ENCODE data around the gene ADAM8.

The ADAM8 gene

DNA sequence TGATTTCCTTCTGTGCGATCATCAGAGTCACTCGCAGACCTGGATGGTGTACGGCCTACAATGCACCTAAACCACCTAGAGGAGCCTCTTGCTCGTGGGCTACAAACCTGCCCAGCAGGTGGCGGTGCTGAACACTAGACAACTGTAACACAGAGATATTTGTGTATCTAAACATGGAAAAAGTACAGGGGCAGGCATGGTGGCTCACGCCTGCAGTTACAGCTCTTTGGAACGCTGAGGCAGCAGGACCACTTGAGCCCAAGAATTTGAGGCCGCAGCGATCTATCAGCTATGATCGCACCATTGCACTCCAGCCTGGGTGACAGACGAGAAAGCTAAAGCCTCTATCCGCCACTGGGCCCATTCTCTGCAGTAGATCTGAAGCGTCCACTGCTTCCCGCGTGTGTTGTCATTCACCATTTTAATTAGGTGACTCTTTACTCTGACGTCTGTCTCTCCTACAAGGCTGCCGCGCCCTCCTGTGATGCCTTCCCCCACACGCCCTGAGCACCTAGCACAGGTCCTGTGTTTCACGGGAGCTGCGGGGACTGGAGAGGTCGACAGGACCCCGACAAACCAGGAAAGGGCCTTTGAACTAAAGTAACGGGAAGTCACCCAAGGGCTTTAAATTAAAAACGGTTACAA lies 31.2 kb upstream of the ADAM8 start:
- Histone ChIP-seq H3K9me3 (ENCODE audit: insufficient read depth, low read depth, low read length) (no peaks in the 10 kb centered on the region), H3K4me3 (ENCODE audit: low read length) (peak overlapping the region; percentile 95), H3K36me3 (ENCODE audit: insufficient read depth, low read depth, low read length) (peaks cover 35% of the 10 kb centered on the region), H3K4me1 (ENCODE audit: insufficient read depth, low read length) (peaks cover 3% of the 10 kb centered on the region; the same call in 1 of the 2 replicates), H3K9ac (ENCODE audit: low read depth, low read length) (peak overlapping the region; percentile 90), H3K27me3 (ENCODE audit: insufficient read depth, low read length) (no peaks in the 10 kb centered on the region), H3K27ac (ENCODE audit: low read length) (no peak overlapping the region)

DNA sequence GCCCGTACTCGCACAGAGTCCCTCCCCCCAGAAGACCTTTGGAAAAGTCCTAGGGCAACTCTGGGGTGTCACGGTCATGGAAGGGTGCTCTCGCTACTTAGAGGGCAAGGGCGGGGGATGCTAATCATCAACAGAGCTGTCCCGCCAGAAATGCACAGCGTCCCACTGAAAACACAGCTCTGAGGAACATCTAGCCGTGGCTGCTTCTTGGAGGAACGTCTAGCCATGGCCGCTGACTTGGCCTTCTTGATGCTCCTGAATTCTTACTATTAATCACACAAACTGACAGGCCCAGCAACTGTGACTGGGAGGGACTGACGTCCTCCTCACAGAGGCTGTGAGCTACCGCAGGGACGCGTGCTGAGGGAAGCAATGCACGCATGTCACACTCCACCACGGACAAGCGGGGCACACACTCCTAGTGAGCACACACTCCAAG lies 30.3 kb upstream of the ADAM8 start:
- Histone ChIP-seq H3K27ac (ENCODE audit: low read length) (no peak overlapping the region), H3K4me3 (ENCODE audit: low read length) (no peak overlapping the region; the same call in 1 of the 2 replicates), H3K9ac (ENCODE audit: low read depth, low read length) (no peak overlapping the region), H3K4me1 (ENCODE audit: insufficient read depth, low read length) (peaks cover 3% of the 10 kb centered on the region; the same call in 1 of the 2 replicates), H3K9me3 (ENCODE audit: insufficient read depth, low read depth, low read length) (no peaks in the 10 kb centered on the region), H3K36me3 (ENCODE audit: insufficient read depth, low read depth, low read length) (peaks cover 30% of the 10 kb centered on the region), H3K27me3 (ENCODE audit: insufficient read depth, low read length) (no peaks in the 10 kb centered on the region)

DNA sequence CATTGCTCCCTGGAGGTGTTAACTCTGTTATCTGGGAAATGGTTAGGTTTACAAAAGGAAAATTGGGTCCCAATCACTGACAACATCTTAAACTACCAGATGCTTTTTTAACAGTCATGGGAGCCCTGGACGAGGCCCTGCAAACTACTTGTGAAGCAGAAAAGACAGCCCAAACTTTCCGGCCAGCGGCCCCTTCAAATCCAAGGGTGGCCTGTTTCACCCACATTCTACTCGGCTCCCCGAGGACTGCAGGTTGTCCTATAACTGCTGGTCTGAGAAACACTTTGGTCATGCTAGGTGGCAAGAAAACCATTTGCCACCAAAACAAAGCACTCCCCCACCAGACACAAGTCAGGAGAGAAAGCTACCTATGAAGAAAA lies 29.4 kb upstream of the ADAM8 start:
- Histone ChIP-seq H3K36me3 (ENCODE audit: insufficient read depth, low read depth, low read length) (peaks cover 21% of the 10 kb centered on the region), H3K27me3 (ENCODE audit: insufficient read depth, low read length) (no peaks in the 10 kb centered on the region), H3K9me3 (ENCODE audit: insufficient read depth, low read depth, low read length) (no peaks in the 10 kb centered on the region), H3K27ac (ENCODE audit: low read length) (no peak overlapping the region), H3K9ac (ENCODE audit: low read depth, low read length) (no peak overlapping the region), H3K4me1 (ENCODE audit: insufficient read depth, low read length) (peaks cover 3% of the 10 kb centered on the region; the same call in 1 of the 2 replicates), H3K4me3 (ENCODE audit: low read length) (no peak overlapping the region)

DNA sequence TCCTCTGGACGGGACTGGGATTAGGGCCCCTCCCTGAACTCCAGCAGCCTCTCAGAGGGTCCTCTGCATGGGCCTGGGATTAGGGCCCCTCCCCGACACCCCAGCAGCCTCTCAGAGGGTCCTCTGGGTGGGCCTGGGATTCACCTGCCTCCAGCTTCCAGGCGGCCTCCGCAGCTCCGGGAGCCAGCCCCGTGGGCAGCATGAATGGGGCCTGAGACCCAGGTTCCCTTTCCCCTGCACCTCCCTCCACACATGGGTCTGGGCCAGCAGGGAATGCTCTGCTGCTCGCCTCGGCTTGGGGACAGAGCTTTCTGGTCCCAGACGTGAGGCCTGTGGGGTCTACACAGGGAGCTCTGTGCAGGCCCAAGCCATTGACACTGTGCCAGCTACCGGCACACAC lies 26.5 kb upstream of the ADAM8 start:
- H3K4me3 ChIP-seq (ENCODE audit: low read length), result no peak overlapping the region
- H3K9ac ChIP-seq (ENCODE audit: low read depth, low read length), result no peak overlapping the region
- H3K27me3 ChIP-seq (ENCODE audit: insufficient read depth, low read length), result no peaks in the 10 kb centered on the region
- H3K36me3 ChIP-seq (ENCODE audit: insufficient read depth, low read depth, low read length), result peaks cover 32% of the 10 kb centered on the region
- H3K4me1 ChIP-seq (ENCODE audit: insufficient read depth, low read length), result no peaks in the 10 kb centered on the region; the same call in 1 of the 2 replicates
- H3K27ac ChIP-seq (ENCODE audit: low read length), result no peak overlapping the region
- no peaks in the 10 kb centered on the region for H3K9me3 ChIP-seq (ENCODE audit: insufficient read depth, low read depth, low read length)

DNA sequence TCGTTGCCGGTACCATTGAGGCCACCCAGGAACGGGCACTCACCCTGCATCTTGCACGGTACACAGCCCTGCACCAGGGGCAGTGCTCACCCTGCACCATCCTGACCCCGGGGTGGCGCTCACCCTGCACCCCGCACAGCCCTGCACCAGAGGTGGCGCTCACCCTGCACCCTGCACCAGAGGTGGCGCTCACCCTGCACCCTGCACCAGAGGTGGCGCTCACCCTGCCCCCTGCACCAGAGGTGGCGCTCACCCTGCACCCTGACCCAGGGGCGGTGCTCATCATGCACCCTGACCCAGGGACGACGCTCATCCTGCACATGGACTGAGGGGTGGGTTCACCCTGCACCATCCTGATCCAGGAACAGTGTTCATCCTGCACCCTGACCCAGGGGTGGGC lies 25.6 kb upstream of the ADAM8 start:
- Histone ChIP-seq H3K4me1 (ENCODE audit: insufficient read depth, low read length) (no peaks in the 10 kb centered on the region), H3K27ac (ENCODE audit: low read length) (no peak overlapping the region), H3K9me3 (ENCODE audit: insufficient read depth, low read depth, low read length) (no peaks in the 10 kb centered on the region), H3K36me3 (ENCODE audit: insufficient read depth, low read depth, low read length) (peaks cover 42% of the 10 kb centered on the region), H3K4me3 (ENCODE audit: low read length) (no peak overlapping the region), H3K27me3 (ENCODE audit: insufficient read depth, low read length) (no peaks in the 10 kb centered on the region), H3K9ac (ENCODE audit: low read depth, low read length) (no peak overlapping the region)

DNA sequence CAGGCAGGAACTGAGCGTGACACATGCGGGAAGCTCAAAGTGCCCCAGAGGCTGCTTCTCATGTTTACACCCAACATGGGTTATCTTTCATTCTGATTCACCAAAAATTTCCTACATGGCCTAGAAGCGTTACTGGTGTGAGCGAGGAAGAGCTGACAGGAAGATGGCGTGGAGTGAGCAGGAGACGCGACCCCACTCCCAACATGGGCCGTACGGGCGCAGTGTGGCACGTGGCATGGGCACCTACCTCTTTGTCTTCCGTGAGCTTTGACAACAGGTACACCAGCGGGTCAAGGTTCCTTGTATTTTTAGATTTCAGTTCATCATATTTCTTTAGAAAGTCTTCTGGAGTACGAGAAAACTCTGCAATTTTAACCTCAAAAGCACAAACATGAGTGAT lies 23.1 kb upstream of the ADAM8 start:
- no peaks in the 10 kb centered on the region for H3K4me1 ChIP-seq (ENCODE audit: insufficient read depth, low read length)
- H3K4me3 ChIP-seq (ENCODE audit: low read length), result no peak overlapping the region
- no peak overlapping the region for H3K27ac ChIP-seq (ENCODE audit: low read length)
- peaks cover 61% of the 10 kb centered on the region for H3K36me3 ChIP-seq (ENCODE audit: insufficient read depth, low read depth, low read length)
- H3K27me3 ChIP-seq (ENCODE audit: insufficient read depth, low read length), result no peaks in the 10 kb centered on the region
- no peaks in the 10 kb centered on the region for H3K9me3 ChIP-seq (ENCODE audit: insufficient read depth, low read depth, low read length)
- H3K9ac ChIP-seq (ENCODE audit: low read depth, low read length), result no peak overlapping the region

DNA sequence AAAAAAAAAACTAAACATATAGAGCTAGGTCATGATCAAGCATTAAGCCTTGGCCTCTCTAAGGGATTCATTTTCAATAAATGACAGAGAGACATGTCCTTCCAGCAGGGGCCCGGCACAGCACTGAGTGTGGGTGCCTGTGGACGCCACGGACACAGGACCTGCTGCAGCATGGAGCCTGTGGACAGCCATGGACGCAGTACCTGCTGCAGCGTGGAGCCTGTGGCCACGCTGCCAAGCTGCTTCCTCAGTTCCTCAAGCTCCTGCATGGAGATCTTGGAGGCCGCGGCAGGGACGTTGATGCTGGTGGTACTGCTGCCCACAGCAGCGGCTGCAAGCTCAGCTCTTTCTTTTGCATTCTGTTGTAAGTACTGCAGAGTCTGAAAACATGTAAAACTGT lies 22.6 kb upstream of the ADAM8 start:
- H3K9me3 ChIP-seq (ENCODE audit: insufficient read depth, low read depth, low read length), result no peaks in the 10 kb centered on the region
- H3K27ac ChIP-seq (ENCODE audit: low read length), result no peak overlapping the region
- H3K36me3 ChIP-seq (ENCODE audit: insufficient read depth, low read depth, low read length), result peaks cover 66% of the 10 kb centered on the region

DNA sequence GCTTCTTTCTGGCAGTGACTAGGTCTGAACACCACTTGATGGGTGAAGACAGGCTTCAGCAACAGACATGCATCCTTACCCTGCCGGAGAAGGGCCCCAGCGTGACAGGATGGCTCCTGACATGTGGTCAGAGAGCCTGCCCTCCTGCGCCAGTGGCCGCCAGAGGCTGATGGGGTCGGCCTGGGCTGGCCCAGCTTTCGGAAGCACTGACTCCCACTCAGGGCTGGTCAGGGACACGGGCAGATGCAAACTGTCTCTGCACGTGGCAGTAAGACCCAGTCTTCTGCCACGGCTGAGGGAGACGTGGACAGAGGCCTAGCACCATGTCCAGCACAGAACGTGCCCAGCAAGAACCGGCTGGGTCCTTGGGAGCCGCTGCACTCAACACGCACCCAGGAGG lies 21.8 kb upstream of the ADAM8 start:
- no peaks in the 10 kb centered on the region for H3K4me1 ChIP-seq (ENCODE audit: insufficient read depth, low read length)
- H3K27ac ChIP-seq (ENCODE audit: low read length), result no peak overlapping the region
- H3K27me3 ChIP-seq (ENCODE audit: insufficient read depth, low read length), result no peaks in the 10 kb centered on the region
- no peak overlapping the region for H3K4me3 ChIP-seq (ENCODE audit: low read length)
- no peaks in the 10 kb centered on the region for H3K9me3 ChIP-seq (ENCODE audit: insufficient read depth, low read depth, low read length)
- H3K36me3 ChIP-seq (ENCODE audit: insufficient read depth, low read depth, low read length), result peaks cover 73% of the 10 kb centered on the region
- H3K9ac ChIP-seq (ENCODE audit: low read depth, low read length), result no peak overlapping the region

More for the DNA sequence above, 22.6 kb upstream of the ADAM8 start:
- Histone ChIP-seq H3K4me1 (ENCODE audit: insufficient read depth, low read length) (no peaks in the 10 kb centered on the region), H3K27me3 (ENCODE audit: insufficient read depth, low read length) (no peaks in the 10 kb centered on the region), H3K4me3 (ENCODE audit: low read length) (no peak overlapping the region), H3K9ac (ENCODE audit: low read depth, low read length) (no peak overlapping the region)

DNA sequence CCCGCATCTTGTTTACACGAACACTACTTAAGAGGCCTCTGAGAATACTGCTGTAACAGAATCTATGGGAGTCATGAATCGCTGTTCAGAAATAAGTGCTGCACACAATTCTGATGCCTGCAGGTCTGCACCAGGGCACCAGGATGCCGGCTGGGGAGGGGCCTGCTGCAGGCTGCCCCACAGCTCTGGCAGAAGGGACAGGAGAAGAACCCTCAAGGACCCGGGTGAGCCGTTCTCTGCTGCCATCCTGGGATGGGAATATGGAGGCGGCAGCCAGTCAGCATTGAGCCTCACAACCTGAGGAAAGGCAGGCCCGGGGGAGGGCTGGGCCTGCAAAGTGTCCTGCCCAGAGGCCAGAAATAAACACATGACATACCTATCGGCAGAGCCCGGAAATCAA lies 20.8 kb upstream of the ADAM8 start:
- H3K27me3 ChIP-seq (ENCODE audit: insufficient read depth, low read length), result no peaks in the 10 kb centered on the region
- H3K4me3 ChIP-seq (ENCODE audit: low read length), result no peak overlapping the region
- no peak overlapping the region for H3K9ac ChIP-seq (ENCODE audit: low read depth, low read length)
- H3K9me3 ChIP-seq (ENCODE audit: insufficient read depth, low read depth, low read length), result no peaks in the 10 kb centered on the region
- H3K36me3 ChIP-seq (ENCODE audit: insufficient read depth, low read depth, low read length), result peaks cover 80% of the 10 kb centered on the region
- H3K4me1 ChIP-seq (ENCODE audit: insufficient read depth, low read length), result no peaks in the 10 kb centered on the region
- H3K27ac ChIP-seq (ENCODE audit: low read length), result no peak overlapping the region

DNA sequence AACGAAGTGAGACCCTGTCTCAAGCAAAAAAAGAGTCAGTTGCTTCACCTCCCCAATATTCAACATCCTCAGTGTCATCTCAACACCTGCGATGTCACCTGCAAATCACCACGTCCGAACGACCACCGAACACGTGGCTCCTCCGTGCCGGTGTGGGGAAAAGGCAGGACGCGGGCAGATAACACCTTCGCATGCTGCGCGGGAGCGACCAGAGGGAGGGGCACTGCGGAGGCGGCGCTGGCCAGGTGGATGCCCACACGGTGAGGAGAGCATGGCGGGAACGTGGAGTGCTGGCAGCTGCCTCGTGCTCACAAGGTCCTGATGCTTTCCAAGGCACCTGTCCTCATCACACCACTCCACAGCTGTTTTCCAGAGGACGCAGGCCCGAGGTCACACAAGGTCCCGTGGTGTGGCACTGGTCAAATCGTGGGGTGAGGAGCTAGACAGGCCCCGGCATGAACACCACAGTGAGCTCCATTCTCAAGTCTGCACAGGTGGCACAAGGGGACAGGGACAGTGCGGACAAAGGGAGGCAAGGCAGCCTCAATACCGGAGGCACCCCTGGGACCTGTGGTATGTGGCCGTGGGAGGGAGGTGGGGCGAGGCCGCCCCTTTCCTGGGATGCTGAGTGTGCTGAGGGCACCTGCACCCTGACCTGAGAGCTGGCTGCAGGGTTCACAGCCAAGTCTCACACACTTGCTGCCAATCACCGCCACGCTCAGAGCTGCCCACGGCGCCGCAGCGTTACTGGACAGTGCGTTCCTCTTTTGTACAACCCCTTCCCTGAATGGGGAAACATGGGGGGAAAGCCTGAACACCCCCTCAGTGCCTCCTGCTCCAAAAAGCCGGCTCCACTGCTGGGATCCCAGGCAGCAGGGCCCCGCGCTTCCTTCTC lies 19.0 kb upstream of the ADAM8 start:
- Histone ChIP-seq H3K4me3 (ENCODE audit: low read length) (no peak overlapping the region), H3K4me1 (ENCODE audit: insufficient read depth, low read length) (no peaks in the 10 kb centered on the region), H3K9me3 (ENCODE audit: insufficient read depth, low read depth, low read length) (no peaks in the 10 kb centered on the region), H3K9ac (ENCODE audit: low read depth, low read length) (no peak overlapping the region), H3K27me3 (ENCODE audit: insufficient read depth, low read length) (no peaks in the 10 kb centered on the region), H3K36me3 (ENCODE audit: insufficient read depth, low read depth, low read length) (peaks cover 84% of the 10 kb centered on the region), H3K27ac (ENCODE audit: low read length) (no peak overlapping the region)

DNA sequence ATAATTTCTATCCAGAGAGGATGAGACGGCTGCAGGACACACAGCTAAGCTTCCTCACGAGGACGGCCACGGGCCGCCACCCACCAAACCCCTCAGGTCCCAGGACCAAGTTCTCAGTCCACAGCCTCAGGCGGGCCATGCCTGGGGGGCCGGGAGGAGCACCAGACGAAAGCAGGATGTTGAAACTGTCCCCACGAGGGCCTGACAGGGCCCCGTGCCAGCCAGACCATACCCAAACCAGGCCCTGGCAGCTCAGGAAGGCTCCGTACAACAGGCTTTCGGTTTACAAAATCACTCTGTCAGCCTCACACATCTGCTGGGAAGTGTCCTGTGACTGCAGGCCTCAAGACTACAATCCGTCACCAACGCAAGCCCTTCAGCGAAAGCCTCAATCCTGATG lies 17.5 kb upstream of the ADAM8 start:
- H3K27me3 ChIP-seq (ENCODE audit: insufficient read depth, low read length), result no peaks in the 10 kb centered on the region
- H3K4me3 ChIP-seq (ENCODE audit: low read length), result no peak overlapping the region
- no peak overlapping the region for H3K9ac ChIP-seq (ENCODE audit: low read depth, low read length)
- H3K36me3 ChIP-seq (ENCODE audit: insufficient read depth, low read depth, low read length), result peaks cover 79% of the 10 kb centered on the region
- no peaks in the 10 kb centered on the region for H3K4me1 ChIP-seq (ENCODE audit: insufficient read depth, low read length)
- no peaks in the 10 kb centered on the region for H3K9me3 ChIP-seq (ENCODE audit: insufficient read depth, low read depth, low read length)
- no peak overlapping the region for H3K27ac ChIP-seq (ENCODE audit: low read length)

DNA sequence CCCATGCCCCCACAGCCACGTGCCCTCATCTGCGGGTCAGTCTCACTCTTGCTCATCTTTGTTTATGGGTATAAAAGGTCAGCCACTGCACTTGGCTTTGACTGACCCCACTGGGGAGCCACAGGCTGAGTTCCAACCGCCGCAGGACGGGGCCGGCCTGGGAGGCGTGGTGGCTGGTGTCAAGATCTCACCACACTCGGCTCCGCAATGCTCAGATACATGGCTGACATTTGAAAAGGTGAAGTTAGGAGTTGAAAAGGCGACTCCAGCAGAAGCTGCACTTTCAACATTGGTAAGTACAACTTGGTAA lies 17.1 kb upstream of the ADAM8 start:
- Histone ChIP-seq H3K4me3 (ENCODE audit: low read length) (no peak overlapping the region), H3K4me1 (ENCODE audit: insufficient read depth, low read length) (no peaks in the 10 kb centered on the region), H3K9me3 (ENCODE audit: insufficient read depth, low read depth, low read length) (no peaks in the 10 kb centered on the region), H3K27ac (ENCODE audit: low read length) (no peak overlapping the region), H3K36me3 (ENCODE audit: insufficient read depth, low read depth, low read length) (peaks cover 78% of the 10 kb centered on the region), H3K27me3 (ENCODE audit: insufficient read depth, low read length) (no peaks in the 10 kb centered on the region), H3K9ac (ENCODE audit: low read depth, low read length) (no peak overlapping the region)

Data from iPS-20b (cell line).